ENCODE data around the gene ZC3H7A. TPM values are rescaled to one million over a fixed set of nuclear protein-coding genes. Genes with fewer than 3 reads are reported as not detected.

Gene ZC3H7A
- total and polyA plus RNA-seq, 10 of the 15 experiments (the other 5 are each of a cell fraction or from before 2014, with no cell fraction given), result 46.3 to 188 (median 68.6) TPM

- TF ChIP-seq USF2 (IDR thresholded peaks at IDR 0.05; ENCODE audit: borderline replicate concordance, low read depth, low read length), result no peak
Observed at GRCh38 chr16:11743308-11744074, 53.6 kb downstream of the ZC3H7A start (continued).

GRCh38 chr16:11742536-11743307 is 54.3 kb downstream of the ZC3H7A start, which contains the start of gene TXNDC11:
TSS of gene TXNDC11 (minus strand) at chr16:11742857. CDS start at chr16:11742730, 127 bp downstream.
- intact Hi-C loops (cut with micrococcal nuclease; ENCODE audit: unreplicated experiment) (loop anchor here (2.0 to 5.0 kb wide), 2 partner anchors 40 to 54 kb away; partner anchors contain the start of gene ZC3H7A), in situ Hi-C loops (cut with MboI) (no loop called here)
- SMC1A ChIA-PET (ENCODE audit: uncharacterized antibody, unreplicated experiment), result interaction anchor here (0.8 to 9.4 kb wide), 14 partner anchors 7 to 160 kb away, joined by 3 to 124 read pairs (median 6); partner anchors contain the start of genes RSL1D1 and ZC3H7A
- no peaks in the 10 kb centered on the region for H3K9me3 ChIP-seq (replicated peaks; ENCODE audit: control insufficient read depth, insufficient read depth, low read length)
- no peaks in the 10 kb centered on the region; a peak in 1 of 4 replicates for H3K36me3 ChIP-seq (ENCODE audit: control insufficient read depth in 2 of 2, insufficient read depth in 2 of 2, low read length in 1 of 2)
- peak within 1 kb of the TSS; percentile 75 for H3K27ac ChIP-seq (ENCODE audit: control insufficient read depth, insufficient read depth)
- no peaks in the 10 kb centered on the region for H3K27me3 ChIP-seq (replicated peaks in 1 of 2; ENCODE audit: control insufficient read depth in 2 of 2, insufficient read depth in 2 of 2, low read length in 1 of 2)
- BruUV-seq (replicated peaks), result no TSS peak
- POLR2A ChIA-PET, result interaction anchor here (0.6 to 9.2 kb wide), 28 partner anchors 8 to 222 kb away, joined by 3 to 164 read pairs (median 4); partner anchors contain the start of genes GSPT1, TNFRSF17 and ZC3H7A
- H3K4me1 ChIP-seq (ENCODE audit: control insufficient read depth, insufficient read depth, low read length), result peaks cover 13% of the 10 kb centered on the region
- WGBS (ENCODE audit: insufficient coverage, insufficient replicate concordance, low lambda C conversion rate, missing lambda C conversion rate), result under 1% methylated on average over 92 of the region's 96 CpGs
- H3K4me3 ChIP-seq, result peak within 1 kb of the TSS; percentile 83
- H3K79me2 ChIP-seq (ENCODE audit: control insufficient read depth, insufficient read depth, low read length), result peaks cover 58% of the 10 kb centered on the region
- peak within 1 kb of the TSS; percentile 95 for H3K9ac ChIP-seq (ENCODE audit: control insufficient read depth, insufficient read depth, low read length)
- peak; percentile 86 for FAIRE-seq
- DNase-seq (ENCODE audit: low read depth, low spot score), result peak; percentile 93
- CTCF ChIA-PET, result interaction anchor here (0.5 to 5.3 kb wide), 19 partner anchors 9 to 384 kb away, joined by 3 to 42 read pairs (median 5); partner anchors contain the start of gene ZC3H7A
- H3K4me2 ChIP-seq (ENCODE audit: control insufficient read depth, insufficient read depth), result peak within 1 kb of the TSS; percentile 93
- H4K20me1 ChIP-seq (ENCODE audit: control insufficient read depth, insufficient read depth), result no peaks in the 10 kb centered on the region; the same call in 1 of the 2 replicates
- ATAC-seq, result peak; percentile 88
- H2AFZ ChIP-seq (ENCODE audit: control insufficient read depth, low read depth, low read length), result peak within 1 kb of the TSS; percentile 57
- RAD21 ChIA-PET (ENCODE audit: unreplicated experiment), result interaction anchor here (0.5 to 3.8 kb wide), 21 partner anchors 9 to 675 kb away, joined by 3 to 53 read pairs (median 5); partner anchors contain the start of gene ZC3H7A
- no peak for TF ChIP-seq BCLAF1 (IDR thresholded peaks at IDR 0.05)
- peak; percentile 62 for TF ChIP-seq ZNF687 (IDR thresholded peaks at IDR 0.05)
- TF ChIP-seq EED (IDR thresholded peaks at IDR 0.05; ENCODE audit: low read depth), result peak; percentile 51; the same call in 1 of the 2 replicates
- 0 out of 2 replicates have a peak, but pooled peaks have one; percentile 1 for TF ChIP-seq ZBTB11 (CRISPR knock-in tag; IDR thresholded peaks at IDR 0.05)
